CD4-positive, alpha-beta memory T cell (primary cell): ENCODE data around the gene GRIP2. TPM values are rescaled to one million over a fixed set of nuclear protein-coding genes. Genes with fewer than 3 reads are reported as not detected.
A peak's percentile ranks its signal among the peaks of the same experiment; 100 is the strongest.

Source experiments
- CTCF ChIA-PET: fragments of 350-600 bp; sonication (Branson Sonifier 250); formaldehyde crosslinking; loops from one replicate; lab custom pipeline; 2021; ENCODE audit warnings: inconsistent platforms; ENCODE audit not compliant: partially characterized antibody; lab: Charles Lee
- POLR2A ChIA-PET: fragments of 350-600 bp; sonication (Branson Sonifier 250); formaldehyde crosslinking; loops from one replicate; lab custom pipeline; 2021; ENCODE audit not compliant: partially characterized antibody; lab: Charles Lee
- DNase-seq, 5 donors: peaks; one replicate each; pipeline versions ENCODE4 v3.0.0 to v3.0.0-alpha.2; 2020 to 2022; ENCODE audit warnings: mixed read lengths in 1 of 5
- H3K27ac ChIP-seq: one replicate; pipeline ENCODE4 v1.7.0; 2013; ENCODE audit warnings: low read depth, low read length
- H3K27me3 ChIP-seq: 2 replicates; pipeline ENCODE4 v1.7.0; 2013; ENCODE audit warnings: mild to moderate bottlenecking, low read length, moderate library complexity; ENCODE audit not compliant: insufficient read depth
- H3K36me3 ChIP-seq: 2 replicates; pipeline ENCODE4 v1.7.0; 2013; ENCODE audit warnings: mild to moderate bottlenecking, low read length, moderate library complexity; ENCODE audit not compliant: insufficient read depth
- H3K4me1 ChIP-seq: 2 replicates; pipeline ENCODE4 v1.7.0; 2013; ENCODE audit warnings: mild to moderate bottlenecking, low read length, moderate library complexity; ENCODE audit not compliant: insufficient read depth
- H3K4me3 ChIP-seq, 2 donors: one replicate each; pipeline ENCODE4 v1.7.0; 2013; ENCODE audit warnings: low read length in 2 of 2, mild to moderate bottlenecking in 1 of 2
- H3K9me3 ChIP-seq, 2 donors: one replicate each; pipeline ENCODE4 v1.7.0; 2013; ENCODE audit warnings: low read length in 2 of 2, control low read depth in 1 of 2; ENCODE audit not compliant: control insufficient read depth in 1 of 2
- H3K27ac Mint-ChIP-seq, 7 donors: one replicate each; pipeline ENCODE4 v1.8.0; 2020 to 2021; ENCODE audit warnings: mixed read lengths in 7 of 7, mild to moderate bottlenecking in 6 of 7, inconsistent platforms in 3 of 7, moderate library complexity in 3 of 7
- H3K27me3 Mint-ChIP-seq, 2 donors: one replicate each; pipeline ENCODE4 v1.8.0; 2020 to 2021; ENCODE audit warnings: mixed read lengths in 2 of 2
- H3K36me3 Mint-ChIP-seq, 2 donors: one replicate each; pipeline ENCODE4 v1.8.0; 2020 to 2021; ENCODE audit warnings: mixed read lengths in 2 of 2, inconsistent platforms in 1 of 2, mild to moderate bottlenecking in 1 of 2
- H3K4me1 Mint-ChIP-seq, 4 donors: one replicate each; pipeline ENCODE4 v1.8.0; 2020 to 2021; ENCODE audit warnings: mixed read lengths in 4 of 4, mild to moderate bottlenecking in 1 of 4
- H3K4me3 Mint-ChIP-seq, 8 donors: one replicate each; pipeline ENCODE4 v1.8.0; 2020 to 2021; ENCODE audit warnings: mixed read lengths in 8 of 8, mild to moderate bottlenecking in 7 of 8, moderate library complexity in 6 of 8, inconsistent platforms in 3 of 8
- H3K9me3 Mint-ChIP-seq, 8 donors: one replicate each; pipeline ENCODE4 v1.8.0; 2020 to 2021; ENCODE audit warnings: mixed read lengths in 8 of 8, mild to moderate bottlenecking in 5 of 8, inconsistent platforms in 3 of 8, moderate library complexity in 1 of 8
- intact Hi-C: fragments of 100-400 bp; cut with micrococcal nuclease; formaldehyde crosslinking; loops from one replicate; pipeline ENCODE4 v1.15.1; 2023
- polyA plus RNA-seq, 2 donors: library from polyadenylated mRNA; unstranded; fragments of 300-500 nt; fragmentation: Illumina TruSeq; gene quantifications; one replicate each; pipeline ENCODE4 v1.2.3, GENCODE V29; 2021
- total RNA-seq, 2 experiments: library from RNA; stranded (reverse); gene quantifications; one replicate each; pipeline ENCODE4 v1.2.3, GENCODE V29; 2021

GRIP2 gene
- total and polyA plus RNA-seq, 4 experiments from 2014 or later = not detected

GRCh38 chr3:14461006-14461747 lies 79.0 kb downstream of the GRIP2 start:
- no peak overlapping the region for H3K4me3 ChIP-seq
- no peak overlapping the region for H3K27ac ChIP-seq
- Mint-ChIP-seq H3K36me3 (peaks cover 23 to 61% of the 10 kb centered on the region in 2 donors), H3K9me3 (no peaks in the 10 kb centered on the region), H3K4me3 (no peak overlapping the region), H3K27ac (peak overlapping the region in 2 of 7 donors; percentile 40 to 42), H3K4me1 (peaks cover 0 to 5% (median 3%) of the 10 kb centered on the region in 4 donors), H3K27me3 (no peaks in the 10 kb centered on the region)
- ChIA-PET POLR2A (interaction anchor here (0.9 to 3.2 kb wide), 3 partner anchors 29 to 565 kb away, joined by 3 to 28 read pairs (median 4); no protein-coding TSS in a partner anchor), CTCF (interaction anchor here (0.7 to 7.4 kb wide), 20 partner anchors 11 to 1883 kb away, joined by 3 to 124 read pairs (median 6); partner anchors contain the start of gene SLC6A6)
- intact Hi-C loops = loop anchor here (1.0 to 2.0 kb wide), 4 partner anchors 28 to 565 kb away; partner anchors contain the start of gene SLC6A6
- H3K9me3 ChIP-seq = no peaks in the 10 kb centered on the region
- peaks cover 51% of the 10 kb centered on the region for H3K36me3 ChIP-seq
- no peaks in the 10 kb centered on the region for H3K27me3 ChIP-seq
- H3K4me1 ChIP-seq = no peaks in the 10 kb centered on the region
- DNase-seq = no peak

GRCh38 chr3:14460342-14461005 lies 79.7 kb downstream of the GRIP2 start:
- intact Hi-C loops = loop anchor here (1.0 to 2.0 kb wide), 4 partner anchors 28 to 564 kb away; partner anchors contain the start of gene SLC6A6
- POLR2A ChIA-PET = interaction anchor here (0.6 to 3.2 kb wide), 3 partner anchors 28 to 564 kb away, joined by 3 to 28 read pairs (median 3); no protein-coding TSS in a partner anchor
- Histone ChIP-seq H3K4me1 (no peaks in the 10 kb centered on the region), H3K27me3 (no peaks in the 10 kb centered on the region), H3K36me3 (peaks cover 49% of the 10 kb centered on the region), H3K27ac (no peak overlapping the region), H3K4me3 (no peak overlapping the region), H3K9me3 (no peaks in the 10 kb centered on the region)
- Mint-ChIP-seq H3K4me3 (no peak overlapping the region), H3K27me3 (no peaks in the 10 kb centered on the region), H3K36me3 (peaks cover 23 to 59% of the 10 kb centered on the region in 2 donors), H3K9me3 (no peaks in the 10 kb centered on the region), H3K27ac (peak overlapping the region in 6 of 7 donors; percentile 40 to 82 (median 67)), H3K4me1 (peaks cover 0 to 5% (median 3%) of the 10 kb centered on the region in 4 donors)
- no peak for DNase-seq
- CTCF ChIA-PET = interaction anchor here (0.9 to 7.4 kb wide), 14 partner anchors 7 to 1882 kb away, joined by 3 to 124 read pairs (median 9); partner anchors contain the start of gene SLC6A6

GRCh38 chr3:14459787-14460186 lies 80.4 kb downstream of the GRIP2 start:
- POLR2A ChIA-PET = no interaction called here
- peak overlapping the region in 3 of 7 donors; percentile 60 to 82 (median 79) for H3K27ac Mint-ChIP-seq
- no peaks in the 10 kb centered on the region for H3K27me3 ChIP-seq
- H3K27ac ChIP-seq = no peak overlapping the region
- no peak for DNase-seq
- CTCF ChIA-PET = interaction anchor here (1.8 to 7.4 kb wide), 6 partner anchors 8 to 201 kb away, joined by 8 to 124 read pairs (median 17); partner anchors contain the start of gene SLC6A6
- H3K27me3 Mint-ChIP-seq = no peaks in the 10 kb centered on the region
- intact Hi-C loops = loop anchor here (2.0 kb wide), 1 partner anchor 27 kb away; no protein-coding TSS in a partner anchor
- peaks cover 0 to 5% (median 3%) of the 10 kb centered on the region in 4 donors for H3K4me1 Mint-ChIP-seq
- no peak overlapping the region for H3K4me3 ChIP-seq
- H3K9me3 ChIP-seq = no peaks in the 10 kb centered on the region
- no peaks in the 10 kb centered on the region for H3K9me3 Mint-ChIP-seq
- H3K4me3 Mint-ChIP-seq = no peak overlapping the region
- peaks cover 49% of the 10 kb centered on the region for H3K36me3 ChIP-seq
- H3K4me1 ChIP-seq = no peaks in the 10 kb centered on the region
- peaks cover 23 to 64% of the 10 kb centered on the region in 2 donors for H3K36me3 Mint-ChIP-seq

GRCh38 chr3:14459384-14459783 lies 80.8 kb downstream of the GRIP2 start:
- POLR2A ChIA-PET = interaction anchor here (1.3 to 2.3 kb wide), 2 partner anchors 10 to 27 kb away, joined by 4 to 6 read pairs; no protein-coding TSS in a partner anchor
- H3K4me1 ChIP-seq = no peaks in the 10 kb centered on the region

GRCh38 chr3:14458434-14459275 lies 81.5 kb downstream of the GRIP2 start:
- peaks cover 21 to 67% of the 10 kb centered on the region in 2 donors for H3K36me3 Mint-ChIP-seq
- H3K9me3 ChIP-seq = no peaks in the 10 kb centered on the region
- POLR2A ChIA-PET = interaction anchor here (1.3 to 2.3 kb wide), 3 partner anchors 9 to 56 kb away, joined by 4 to 8 read pairs (median 6); partner anchors contain the start of gene SLC6A6
- no peak overlapping the region for H3K27ac ChIP-seq
- intact Hi-C loops = no loop called here
- CTCF ChIA-PET = interaction anchor here (1.0 to 7.4 kb wide), 8 partner anchors 9 to 562 kb away, joined by 3 to 124 read pairs (median 8); partner anchors contain the start of gene SLC6A6
- peaks cover 45% of the 10 kb centered on the region for H3K36me3 ChIP-seq
- H3K4me1 Mint-ChIP-seq = peaks cover 0 to 5% (median 3%) of the 10 kb centered on the region in 4 donors
- H3K27ac Mint-ChIP-seq = peak overlapping the region in 6 of 7 donors; percentile 22 to 74 (median 62)
- H3K4me3 ChIP-seq = no peak overlapping the region
- H3K4me1 ChIP-seq = no peaks in the 10 kb centered on the region
- no peaks in the 10 kb centered on the region for H3K27me3 Mint-ChIP-seq
- H3K4me3 Mint-ChIP-seq = no peak overlapping the region
- H3K27me3 ChIP-seq = no peaks in the 10 kb centered on the region
- H3K9me3 Mint-ChIP-seq = no peaks in the 10 kb centered on the region
- no peak for DNase-seq

More at GRCh38 chr3:14459384-14459783, 80.8 kb downstream of the GRIP2 start:
- Histone ChIP-seq H3K27ac (no peak overlapping the region), H3K4me3 (no peak overlapping the region), H3K9me3 (no peaks in the 10 kb centered on the region), H3K36me3 (peaks cover 49% of the 10 kb centered on the region), H3K27me3 (no peaks in the 10 kb centered on the region)
- intact Hi-C loops = no loop called here
- Mint-ChIP-seq H3K9me3 (no peaks in the 10 kb centered on the region), H3K27me3 (no peaks in the 10 kb centered on the region), H3K4me3 (no peak overlapping the region), H3K36me3 (peaks cover 20 to 63% of the 10 kb centered on the region in 2 donors), H3K4me1 (peaks cover 0 to 5% (median 3%) of the 10 kb centered on the region in 4 donors), H3K27ac (no peak overlapping the region)
- DNase-seq = no peak
- CTCF ChIA-PET = interaction anchor here (1.6 to 7.4 kb wide), 6 partner anchors 8 to 563 kb away, joined by 3 to 124 read pairs (median 14); partner anchors contain the start of gene SLC6A6

GRCh38 chr3:14457999-14458398 lies 82.1 kb downstream of the GRIP2 start:
- Mint-ChIP-seq H3K4me1 (peaks cover 0 to 5% (median 3%) of the 10 kb centered on the region in 4 donors), H3K4me3 (no peak overlapping the region), H3K36me3 (peaks cover 24 to 66% of the 10 kb centered on the region in 2 donors), H3K27ac (peak overlapping the region; percentile 12 to 78 (median 43)), H3K9me3 (no peaks in the 10 kb centered on the region), H3K27me3 (no peaks in the 10 kb centered on the region)
- CTCF ChIA-PET = interaction anchor here (1.0 to 7.4 kb wide), 8 partner anchors 9 to 562 kb away, joined by 3 to 124 read pairs (median 8); partner anchors contain the start of gene SLC6A6
- intact Hi-C loops = no loop called here
- H3K4me3 ChIP-seq = no peak overlapping the region
- DNase-seq = no peak
- peaks cover 39% of the 10 kb centered on the region for H3K36me3 ChIP-seq
- no peaks in the 10 kb centered on the region for H3K4me1 ChIP-seq
- H3K27me3 ChIP-seq = no peaks in the 10 kb centered on the region
- POLR2A ChIA-PET = interaction anchor here (2.3 kb wide), 2 partner anchors 26 to 56 kb away, joined by 6 to 8 read pairs; partner anchors contain the start of gene SLC6A6
- no peaks in the 10 kb centered on the region for H3K9me3 ChIP-seq
- no peak overlapping the region for H3K27ac ChIP-seq
